ENCODE measurements around the gene PDE6B. TPM values are rescaled to one million over a fixed set of nuclear protein-coding genes. Genes with fewer than 3 reads are reported as not detected.

Gene PDE6B
- total RNA-seq, 2 experiments from 2014 or later: 11.4 to 13.9 TPM

DNA sequence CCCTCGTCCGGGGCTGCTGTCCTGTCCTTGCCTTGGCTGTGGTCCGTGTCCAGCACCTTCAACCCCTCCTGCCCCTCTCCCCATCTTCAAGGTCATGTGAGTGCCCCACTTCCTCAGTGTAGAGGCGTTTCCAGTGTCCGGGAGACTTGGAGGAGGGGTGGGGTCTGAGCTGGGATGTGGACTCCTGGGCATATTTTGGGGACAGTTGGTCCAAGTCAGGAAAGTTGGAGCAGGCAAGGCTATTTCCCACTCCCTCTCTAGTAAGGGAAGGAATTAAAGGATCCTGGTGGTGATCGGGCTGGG is 83.2 kb downstream of the PDE6B start:
- H3K27ac Mint-ChIP-seq: no peak overlapping the region
- POLR2A ChIA-PET: no interaction called here
- intact Hi-C loops (cut with micrococcal nuclease): no loop called here

DNA sequence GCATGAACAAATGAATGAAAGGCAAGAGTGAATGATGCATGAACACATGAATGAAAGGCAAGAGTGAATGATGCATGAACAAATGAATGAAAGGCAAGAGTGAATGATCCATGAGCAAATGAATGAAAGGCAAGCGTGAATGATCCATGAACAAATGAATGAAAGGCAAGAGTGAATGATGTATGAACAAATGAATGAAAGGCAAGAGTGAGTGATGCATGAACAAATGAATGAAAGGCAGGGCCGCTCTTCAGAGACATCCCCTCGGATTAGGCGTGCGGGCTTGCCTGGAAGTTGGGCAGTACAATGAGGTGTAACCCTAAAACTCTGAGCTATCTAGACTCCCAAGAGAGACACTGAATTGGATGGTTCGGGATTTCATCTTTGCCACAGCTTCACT is 84.0 kb downstream of the PDE6B start:
- DNase-seq (no peak), ATAC-seq (no peak)
- peaks cover 3% of the 10 kb centered on the region for H3K36me3 Mint-ChIP-seq (ENCODE audit: low read depth)
- H3K4me1 Mint-ChIP-seq (ENCODE audit: low read depth): peaks cover 22% of the 10 kb centered on the region
- H3K9me3 Mint-ChIP-seq: no peaks in the 10 kb centered on the region
- ChIA-PET CTCF (interaction anchor here (0.9 to 1.3 kb wide), 4 partner anchors 9 to 106 kb away, joined by 3 to 5 read pairs (median 4); partner anchors contain the start of genes ATP5ME and MYL5), POLR2A (interaction anchor here (1.0 to 1.2 kb wide), 2 partner anchors 10 to 25 kb away, joined by 4 to 5 read pairs; no protein-coding TSS in a partner anchor)
- H3K27me3 Mint-ChIP-seq: no peaks in the 10 kb centered on the region
- H3K4me3 Mint-ChIP-seq: no peak overlapping the region
- intact Hi-C loops (cut with micrococcal nuclease): no loop called here
- no peak for TF ChIP-seq CTCF (IDR thresholded peaks at IDR 0.05)
- H3K27ac Mint-ChIP-seq: no peak overlapping the region

More for the DNA sequence above, 83.2 kb downstream of the PDE6B start:
- Mint-ChIP-seq H3K36me3 (ENCODE audit: low read depth) (peaks cover 3% of the 10 kb centered on the region), H3K4me3 (no peak overlapping the region), H3K9me3 (no peaks in the 10 kb centered on the region), H3K27me3 (no peaks in the 10 kb centered on the region), H3K4me1 (ENCODE audit: low read depth) (peaks cover 22% of the 10 kb centered on the region)
- CTCF ChIA-PET: interaction anchor here (1.3 kb wide), 1 partner anchor 10 kb away, joined by 4 read pairs; no protein-coding TSS in a partner anchor
- ATAC-seq (no peak), DNase-seq (no peak)
- TF ChIP-seq CTCF (IDR thresholded peaks at IDR 0.05): no peak

- Mint-ChIP-seq H3K9me3 (no peaks in the 10 kb centered on the region), H3K4me1 (ENCODE audit: low read depth) (peaks cover 24% of the 10 kb centered on the region), H3K27ac (no peak overlapping the region), H3K4me3 (no peak overlapping the region), H3K27me3 (no peaks in the 10 kb centered on the region), H3K36me3 (ENCODE audit: low read depth) (peaks cover 3% of the 10 kb centered on the region)
- CTCF ChIA-PET: interaction anchor here (0.9 to 1.2 kb wide), 3 partner anchors 32 to 107 kb away, joined by 3 to 5 read pairs (median 4); partner anchors contain the start of genes ATP5ME and MYL5
- TF ChIP-seq CTCF (IDR thresholded peaks at IDR 0.05): no peak
- POLR2A ChIA-PET: interaction anchor here (1.0 to 1.2 kb wide), 2 partner anchors 9 to 26 kb away, joined by 4 to 5 read pairs; no protein-coding TSS in a partner anchor
- ATAC-seq (no peak), DNase-seq (no peak)
- intact Hi-C loops (cut with micrococcal nuclease): no loop called here
Observed at GRCh38 chr4:710116-710515, 84.7 kb downstream of the PDE6B start.

- DNase-seq (no peak), ATAC-seq (no peak)
- Mint-ChIP-seq H3K36me3 (ENCODE audit: low read depth) (peaks cover 3% of the 10 kb centered on the region), H3K9me3 (no peaks in the 10 kb centered on the region), H3K27ac (no peak overlapping the region), H3K4me1 (ENCODE audit: low read depth) (peaks cover 21% of the 10 kb centered on the region), H3K27me3 (no peaks in the 10 kb centered on the region), H3K4me3 (no peak overlapping the region)
- no peak for TF ChIP-seq CTCF (IDR thresholded peaks at IDR 0.05)
- intact Hi-C loops (cut with micrococcal nuclease): no loop called here
- ChIA-PET CTCF (no interaction called here), POLR2A (no interaction called here)
Observed at GRCh38 chr4:710916-711315, 85.5 kb downstream of the PDE6B start.

DNA sequence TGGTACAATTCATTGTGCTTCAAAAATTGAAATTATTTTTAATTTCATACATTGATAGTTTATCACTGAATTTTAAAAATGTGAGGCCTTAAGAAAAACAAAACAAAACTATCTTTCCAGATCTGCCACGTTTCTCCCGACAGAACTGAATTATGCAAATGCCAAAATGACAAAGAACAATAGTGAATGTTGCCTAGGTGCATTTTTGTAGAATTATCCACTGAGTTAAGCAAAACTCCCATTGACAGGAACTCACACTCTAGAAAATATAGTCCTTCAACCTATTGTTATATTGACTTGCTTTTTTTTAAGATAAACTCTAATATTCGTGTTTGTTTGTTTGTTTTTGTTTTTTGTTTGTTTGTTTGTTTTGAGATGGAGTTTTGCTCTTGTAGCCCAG is 86.7 kb downstream of the PDE6B start:
- POLR2A ChIA-PET: no interaction called here
- H3K27ac Mint-ChIP-seq: no peak overlapping the region
- peaks cover 3% of the 10 kb centered on the region for H3K36me3 Mint-ChIP-seq (ENCODE audit: low read depth)
- H3K9me3 Mint-ChIP-seq: no peaks in the 10 kb centered on the region
- ATAC-seq: no peak
- CTCF ChIA-PET: no interaction called here
- intact Hi-C loops (cut with micrococcal nuclease): no loop called here
- DNase-seq: no peak
- no peaks in the 10 kb centered on the region for H3K27me3 Mint-ChIP-seq
- H3K4me1 Mint-ChIP-seq (ENCODE audit: low read depth): peaks cover 23% of the 10 kb centered on the region
- no peak for TF ChIP-seq CTCF (IDR thresholded peaks at IDR 0.05)
- H3K4me3 Mint-ChIP-seq: no peak overlapping the region
